Astrocyte (in vitro differentiated cells and primary cell): ENCODE data around the gene OR11H1. TPM values are rescaled to one million over a fixed set of nuclear protein-coding genes. Genes with fewer than 3 reads are reported as not detected.

Source experiments
- total RNA-seq: library from RNA; stranded (reverse); gene quantifications from 2 replicates; pipeline ENCODE4 v1.2.1, GENCODE V29; 2021

OR11H1 gene
- total RNA-seq, 1 donor from 2014 or later: not detected

Other genes starting within 250 kb of the OR11H1 start
- gene POTEH, start 161.8 kb downstream of the OR11H1 start, total RNA-seq: not detected in 2 replicates